Tibial artery (tissue), 4 donors: ENCODE data around the gene TTYH1.

ENCODE experiments used
- DNase-seq, 2 donors: peaks; one replicate each; pipeline ENCODE4 v3.0.0-alpha.2; 2019
- H3K27ac ChIP-seq, 2 donors: fragments of 200-600 bp; sonication (generic) in 1 of 2; 1 replicate in 1 of 2; 2 replicates in 1 of 2; pipeline ENCODE4 v1.5.1; 2018 to 2019; ENCODE audit warnings: mild to moderate bottlenecking in 1 of 2
- H3K27me3 ChIP-seq, 2 donors: fragments of 200-600 bp; sonication (generic) in 1 of 2; one replicate each; pipeline versions ENCODE4 v1.5.1 to v1.6.0; 2016 to 2019
- H3K36me3 ChIP-seq, 3 donors: fragments of 200-600 bp; sonication (generic) in 2 of 3; one replicate each; pipeline ENCODE4 v1.5.1; 2016 to 2019; ENCODE audit warnings: mild to moderate bottlenecking in 2 of 3
- H3K4me1 ChIP-seq, 4 donors: fragments of 200-600 bp; sonication (generic) in 2 of 4; 1 replicate in 3 of 4; 2 replicates in 1 of 4; pipeline ENCODE4 v1.5.1; 2016 to 2019
- H3K4me3 ChIP-seq, 2 donors: fragments of 200-600 bp; sonication (generic) in 1 of 2; 1 replicate in 1 of 2; 2 replicates in 1 of 2; pipeline ENCODE4 v1.5.1; 2018 to 2019; ENCODE audit warnings: mild to moderate bottlenecking in 2 of 2
- H3K9me3 ChIP-seq, 3 donors: fragments of 200-600 bp; sonication (generic) in 1 of 3; one replicate each; pipeline ENCODE4 v1.5.1; 2016 to 2019
- intact Hi-C: fragments of 100-400 bp; cut with DNase I; formaldehyde crosslinking; loops from one replicate; pipeline ENCODE4 v1.15.0; 2023; ENCODE audit warnings: low total_unique reads
- TF ChIP-seq, protein P1 (sequence below), 2 experiments: fragments of 200-600 bp in 1 of 2; fragments of 450-650 bp in 1 of 2; IDR thresholded peaks; one replicate each; pipeline ENCODE4 v1.5.1; 2017 to 2019; ENCODE audit warnings: antibody characterized with exemption in 2 of 2, mild to moderate bottlenecking in 1 of 2, moderate library complexity in 1 of 2

TTYH1 gene

DNA sequence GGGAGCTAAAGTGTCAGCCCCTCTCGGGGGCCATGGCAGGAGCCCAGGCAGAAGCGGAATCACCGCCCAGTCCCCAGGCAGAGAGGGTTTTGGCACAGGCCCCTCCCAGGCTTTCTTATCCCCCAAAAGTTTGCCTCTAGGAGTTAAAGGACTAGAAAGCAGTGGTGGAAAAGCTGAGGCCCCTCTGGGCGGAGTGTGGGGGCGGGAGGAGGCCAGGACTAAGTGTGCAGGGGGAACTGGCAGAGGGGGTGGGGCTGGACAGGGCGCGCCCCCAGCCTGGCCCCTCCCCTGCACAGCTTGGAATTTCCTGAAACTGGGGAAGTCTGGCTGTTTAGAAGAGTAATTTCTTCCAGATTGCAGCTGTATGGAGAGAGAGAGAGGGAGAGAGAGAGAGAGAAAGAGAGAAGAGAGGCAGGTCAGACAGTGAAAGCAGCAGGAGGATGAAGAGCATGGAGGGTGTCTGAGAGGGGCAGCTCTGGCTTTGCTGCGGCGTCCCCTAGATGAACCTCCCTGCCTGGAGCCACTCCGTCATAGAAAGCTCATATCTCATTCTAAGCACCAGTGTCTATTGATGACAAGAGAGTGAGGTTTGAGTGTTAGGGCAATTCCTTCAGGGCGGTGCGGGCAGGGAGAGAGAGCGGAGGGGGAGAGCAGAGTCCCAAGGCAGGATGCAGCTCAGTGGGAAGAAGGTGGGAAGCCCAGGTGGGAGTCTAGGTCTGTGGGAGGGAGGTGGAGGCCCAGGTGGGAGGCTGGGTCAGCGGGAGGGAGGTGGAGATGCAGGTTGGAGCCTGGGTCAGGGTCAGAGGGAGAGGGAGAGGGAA, 58.0 kb downstream of the TTYH1 start, which contains the start of gene CDC42EP5:
Gene CDC42EP5 (minus strand): TSS at position 226 of the 821 bp plus-strand sequence. CDS start 7,749 bp downstream, outside the sequence.
- Histone ChIP-seq H3K4me1 (peaks cover 0 to 29% (median 15%) of the 10 kb centered on the region in 4 donors), H3K27me3 (peaks cover 0 to 26% of the 10 kb centered on the region in 2 donors), H3K27ac (peak within 1 kb of the TSS; percentile 42 to 62), H3K36me3 (no peaks in the 10 kb centered on the region), H3K4me3 (peak within 1 kb of the TSS; percentile 42 to 47), H3K9me3 (no peaks in the 10 kb centered on the region)
- TF ChIP-seq, protein P1, sequence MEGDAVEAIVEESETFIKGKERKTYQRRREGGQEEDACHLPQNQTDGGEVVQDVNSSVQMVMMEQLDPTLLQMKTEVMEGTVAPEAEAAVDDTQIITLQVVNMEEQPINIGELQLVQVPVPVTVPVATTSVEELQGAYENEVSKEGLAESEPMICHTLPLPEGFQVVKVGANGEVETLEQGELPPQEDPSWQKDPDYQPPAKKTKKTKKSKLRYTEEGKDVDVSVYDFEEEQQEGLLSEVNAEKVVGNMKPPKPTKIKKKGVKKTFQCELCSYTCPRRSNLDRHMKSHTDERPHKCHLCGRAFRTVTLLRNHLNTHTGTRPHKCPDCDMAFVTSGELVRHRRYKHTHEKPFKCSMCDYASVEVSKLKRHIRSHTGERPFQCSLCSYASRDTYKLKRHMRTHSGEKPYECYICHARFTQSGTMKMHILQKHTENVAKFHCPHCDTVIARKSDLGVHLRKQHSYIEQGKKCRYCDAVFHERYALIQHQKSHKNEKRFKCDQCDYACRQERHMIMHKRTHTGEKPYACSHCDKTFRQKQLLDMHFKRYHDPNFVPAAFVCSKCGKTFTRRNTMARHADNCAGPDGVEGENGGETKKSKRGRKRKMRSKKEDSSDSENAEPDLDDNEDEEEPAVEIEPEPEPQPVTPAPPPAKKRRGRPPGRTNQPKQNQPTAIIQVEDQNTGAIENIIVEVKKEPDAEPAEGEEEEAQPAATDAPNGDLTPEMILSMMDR (IDR thresholded peaks at IDR 0.05) = no peak
- DNase-seq = peak; percentile 76 to 88
- intact Hi-C loops = no loop called here

DNA sequence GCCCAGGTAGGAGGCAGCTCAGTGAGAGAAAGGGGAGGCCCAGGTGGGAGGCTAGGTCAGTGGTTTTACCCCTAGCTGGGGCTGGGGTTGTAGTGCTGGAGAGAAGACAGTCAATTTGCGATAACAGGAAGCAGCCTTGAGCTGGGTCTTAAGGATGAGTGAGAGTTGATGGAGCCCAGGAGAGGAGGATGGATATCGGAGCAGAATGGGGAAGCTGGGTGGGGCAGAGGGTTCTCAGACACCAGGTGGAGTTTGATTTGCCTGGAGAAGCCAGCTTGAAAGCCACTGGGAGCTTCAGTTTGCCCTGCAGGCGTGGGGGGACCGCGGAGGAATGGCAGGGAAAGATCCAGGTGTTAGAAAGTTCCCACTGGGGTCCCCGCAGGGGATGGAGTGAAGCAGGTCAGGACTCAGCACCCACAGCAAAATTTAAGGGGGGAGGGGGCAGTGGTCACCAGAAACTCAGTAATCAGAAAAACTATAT, 58.7 kb downstream of the TTYH1 start:
- TF ChIP-seq, protein P1 (IDR thresholded peaks at IDR 0.05) = no peak
- peak in 1 of 2 donors; percentile 38 for DNase-seq
- Histone ChIP-seq H3K9me3 (no peaks in the 10 kb centered on the region), H3K4me3 (no peak overlapping the region), H3K36me3 (no peaks in the 10 kb centered on the region), H3K27me3 (peaks cover 0 to 26% of the 10 kb centered on the region in 2 donors), H3K27ac (peak overlapping the region; percentile 42 to 62), H3K4me1 (peaks cover 0 to 29% (median 15%) of the 10 kb centered on the region in 4 donors)
- intact Hi-C loops = no loop called here

DNA sequence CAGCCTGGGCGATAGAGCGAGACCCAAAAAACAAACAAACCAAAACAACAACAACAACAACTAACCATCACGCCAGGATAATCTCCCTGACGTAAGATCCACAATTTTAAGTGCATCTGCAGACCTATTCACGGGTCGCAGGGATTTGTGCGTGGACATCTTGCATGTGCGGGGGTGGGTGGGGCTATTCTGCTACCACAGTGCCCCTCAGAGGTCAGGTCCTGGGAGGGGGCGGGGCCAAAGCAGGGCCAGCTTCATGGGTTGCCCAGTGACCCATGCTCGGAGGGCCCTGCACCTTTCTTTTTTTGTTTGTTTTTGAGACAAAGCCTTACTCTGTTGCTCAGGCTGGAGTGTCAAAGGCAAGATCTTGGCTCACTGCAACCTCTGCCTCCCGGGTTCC, 60.4 kb downstream of the TTYH1 start:
- no peak for DNase-seq
- intact Hi-C loops = no loop called here
- Histone ChIP-seq H3K36me3 (no peaks in the 10 kb centered on the region), H3K4me3 (no peak overlapping the region), H3K4me1 (peaks cover 0 to 19% (median 15%) of the 10 kb centered on the region in 4 donors), H3K9me3 (no peaks in the 10 kb centered on the region), H3K27ac (no peak overlapping the region), H3K27me3 (peaks cover 0 to 35% of the 10 kb centered on the region in 2 donors)
- TF ChIP-seq, protein P1 (IDR thresholded peaks at IDR 0.05) = no peak

DNA sequence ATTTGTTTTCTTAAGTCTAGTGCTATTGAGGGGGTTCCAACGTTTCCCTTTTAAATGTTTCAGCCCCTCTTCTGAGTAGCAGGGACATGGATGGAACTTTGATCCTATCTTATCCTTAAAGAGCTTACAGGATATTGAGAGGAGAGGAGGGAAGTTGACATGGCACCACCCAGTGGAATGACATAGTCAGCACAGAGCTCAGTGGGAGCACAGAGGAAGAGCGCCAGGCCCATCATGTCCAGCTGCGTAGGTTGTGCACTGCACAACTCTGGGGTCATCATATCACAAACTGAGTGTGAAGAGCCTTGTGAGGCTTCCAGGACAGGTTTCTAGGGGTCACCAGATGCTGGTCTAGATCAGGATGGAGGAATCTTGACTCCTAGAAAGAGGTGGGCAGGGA, 62.4 kb downstream of the TTYH1 start:
- Histone ChIP-seq H3K27ac (no peak overlapping the region), H3K4me1 (peaks cover 0 to 11% (median 9%) of the 10 kb centered on the region in 4 donors), H3K36me3 (no peaks in the 10 kb centered on the region), H3K9me3 (no peaks in the 10 kb centered on the region), H3K4me3 (no peak overlapping the region), H3K27me3 (peaks cover 0 to 27% of the 10 kb centered on the region in 2 donors)
- no peak for DNase-seq
- TF ChIP-seq, protein P1 (IDR thresholded peaks at IDR 0.05) = no peak
- intact Hi-C loops = no loop called here

DNA sequence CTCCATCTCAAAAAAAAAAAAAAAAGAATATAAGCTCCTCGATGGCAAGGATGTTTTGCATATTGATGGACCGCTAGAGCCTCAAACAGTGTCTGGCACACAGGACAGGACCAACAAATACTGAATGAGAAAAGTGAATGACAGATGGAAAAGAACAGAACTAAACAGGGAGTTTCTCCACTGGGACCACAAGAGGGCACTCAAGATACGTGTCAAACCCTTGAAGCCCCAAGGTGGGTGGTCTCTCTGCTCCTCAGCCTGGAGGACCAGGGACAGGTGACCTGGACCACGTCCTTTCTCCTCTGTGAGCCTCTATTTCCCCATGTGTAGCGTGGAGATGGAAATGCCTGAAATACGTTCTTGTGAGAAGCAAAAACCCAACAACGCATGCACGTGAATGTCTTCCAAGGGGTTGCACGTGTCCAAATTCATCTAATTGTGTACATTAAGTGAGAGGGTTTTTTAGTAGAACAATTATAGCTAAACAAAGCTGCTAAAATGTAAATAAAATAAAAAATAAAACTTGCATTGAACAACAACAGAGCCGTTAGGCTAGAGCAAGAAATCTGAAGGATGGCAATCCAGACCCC, 63.5 kb downstream of the TTYH1 start:
- peaks cover 0 to 2% (median under 1%) of the 10 kb centered on the region in 4 donors for H3K4me1 ChIP-seq
- intact Hi-C loops = no loop called here
- DNase-seq = no peak
- H3K9me3 ChIP-seq = no peaks in the 10 kb centered on the region
- no peaks in the 10 kb centered on the region for H3K36me3 ChIP-seq
- no peak overlapping the region for H3K27ac ChIP-seq
- peaks cover 0 to 22% of the 10 kb centered on the region in 2 donors for H3K27me3 ChIP-seq
- TF ChIP-seq, protein P1 (IDR thresholded peaks at IDR 0.05) = peak; percentile 31 to 46
- no peak overlapping the region for H3K4me3 ChIP-seq
